Measurements from ENCODE around the gene SLC66A3. TPM values are rescaled to one million over a fixed set of nuclear protein-coding genes. Genes with fewer than 3 reads are reported as not detected.

Gene SLC66A3
- total RNA-seq, 1 experiment from 2014 or later: 13.3 TPM

- no peak for DNase-seq
- Histone ChIP-seq H3K4me2 (ENCODE audit: insufficient read depth, insufficient read length, low read length) (no peak overlapping the region), H3K4ac (ENCODE audit: low read depth, low read length) (no peak overlapping the region), H3K4me1 (ENCODE audit: insufficient read depth, low read length) (no peaks in the 10 kb centered on the region), H3K79me1 (ENCODE audit: insufficient read depth, low read depth, low read length, poor library complexity, severe bottlenecking) (no peaks in the 10 kb centered on the region), H3K27me3 (ENCODE audit: insufficient read depth, low read length) (no peaks in the 10 kb centered on the region), H4K5ac (ENCODE audit: insufficient read length, low read depth, low read length) (no peak overlapping the region), H3K56ac (ENCODE audit: insufficient read length, low read depth, low read length) (no peak overlapping the region), H4K20me1 (ENCODE audit: control insufficient read depth, insufficient read depth, insufficient read length) (no peaks in the 10 kb centered on the region), H3K79me2 (ENCODE audit: insufficient read depth, low read length) (no peaks in the 10 kb centered on the region), H3K9ac (ENCODE audit: extremely low read depth, insufficient read length, low read length) (no peak overlapping the region), H4K8ac (replicated peaks; ENCODE audit: insufficient read length, low read depth, low read length) (no peak overlapping the region), H3K23me2 (ENCODE audit: insufficient read length, low read depth, low read length, poor library complexity, severe bottlenecking) (no peaks in the 10 kb centered on the region), H3K9me3 (ENCODE audit: control insufficient read depth, low read depth, low read length) (no peaks in the 10 kb centered on the region), H3K14ac (ENCODE audit: insufficient read depth, low read length) (no peak overlapping the region), H2BK20ac (ENCODE audit: low read depth, low read length, poor library complexity, severe bottlenecking) (no peak overlapping the region), H2AK5ac (ENCODE audit: insufficient read length, low read length) (no peak overlapping the region), H2BK12ac (ENCODE audit: insufficient read length, low read depth, low read length) (no peak overlapping the region), H2AFZ (ENCODE audit: low read length) (no peak overlapping the region), H3K18ac (ENCODE audit: insufficient read length, low read depth, low read length) (no peak overlapping the region), H4K91ac (ENCODE audit: insufficient read length, low read depth, low read length) (no peak overlapping the region), H2BK5ac (ENCODE audit: insufficient read length, low read length) (no peak overlapping the region), H3K23ac (ENCODE audit: insufficient read length, low read depth, low read length) (no peak overlapping the region), H2BK15ac (ENCODE audit: low read depth, low read length) (no peak overlapping the region), H3K27ac (ENCODE audit: insufficient read length, low read depth, low read length) (no peak overlapping the region), H3T11ph (ENCODE audit: low read length) (no peak overlapping the region), H2BK120ac (ENCODE audit: low read depth, low read length, poor library complexity, severe bottlenecking) (no peak overlapping the region)
- WGBS (ENCODE audit: extremely low coverage, insufficient read length, low lambda C conversion rate): no CpG with 5 or more reads among the region's 13 CpGs
- Mint-ChIP-seq H3K4me3 (no peak overlapping the region), H3K27ac (peak overlapping the region in 2 of 3 experiments; percentile 10 to 81; a peak in 3 of 7 replicates), H3K4me1 (peaks cover 5 to 11% of the 10 kb centered on the region in 2 experiments; a peak in 3 of 4 replicates), H3K36me3 (ENCODE audit: insufficient read depth in 1 of 3, low read depth in 3 of 3) (no peaks in the 10 kb centered on the region; a peak in 1 of 7 replicates), H3K9me3 (no peaks in the 10 kb centered on the region), H3K27me3 (ENCODE audit: low read depth) (no peaks in the 10 kb centered on the region)
- no peak for TF ChIP-seq CTCF (conservative IDR thresholded peaks at IDR 0.05)
Measured at GRCh38 chr2:11169333-11169732, 14.1 kb downstream of the SLC66A3 start.
